Mesendoderm (in vitro differentiated cells): Measurements from ENCODE around the gene MCEMP1.
"Not testable (repeated sequence)": the region's sequence is repeated elsewhere in the genome, so short reads cannot be mapped to it uniquely, and the experiment has no call there.

Source experiments
- DNase-seq: peaks from one replicate; pipeline ENCODE4 v3.0.0; 2013
- H2AK5ac ChIP-seq: 2 replicates; pipeline ENCODE4 v1.6.1; 2013; ENCODE audit warnings: low read length, inconsistent platforms
- H2BK120ac ChIP-seq: 2 replicates; pipeline ENCODE4 v1.6.1; 2013; ENCODE audit warnings: low read depth, mild to moderate bottlenecking, low read length, moderate library complexity, mixed read lengths
- H2BK15ac ChIP-seq: replicated peaks from 2 replicates; pipeline ENCODE4 v1.6.1; 2013; ENCODE audit warnings: low read depth, mild to moderate bottlenecking, moderate library complexity
- H2BK5ac ChIP-seq: 2 replicates; pipeline ENCODE4 v1.6.1; 2013; ENCODE audit warnings: low read length, inconsistent platforms
- H3K18ac ChIP-seq: 2 replicates; pipeline ENCODE4 v1.6.1; 2013; ENCODE audit warnings: mild to moderate bottlenecking, low read length, mixed read lengths
- H3K23ac ChIP-seq: one replicate; pipeline ENCODE4 v1.6.1; 2013; ENCODE audit warnings: low read length
- H3K27ac ChIP-seq: 2 replicates; pipeline ENCODE4 v1.5.1; 2013; ENCODE audit warnings: low read depth, mild to moderate bottlenecking, inconsistent platforms, low read length, moderate library complexity
- H3K27me3 ChIP-seq: 2 replicates; pipeline ENCODE4 v1.6.1; 2013; ENCODE audit warnings: low read length, control low read depth, mild to moderate bottlenecking, inconsistent platforms; ENCODE audit not compliant: insufficient read depth, poor library complexity
- H3K36me3 ChIP-seq: 2 replicates; pipeline ENCODE4 v1.6.1; 2013; ENCODE audit warnings: low read length, inconsistent platforms; ENCODE audit not compliant: control insufficient read depth, insufficient read depth
- H3K4ac ChIP-seq: one replicate; pipeline ENCODE4 v1.6.1; 2013; ENCODE audit warnings: low read depth, mild to moderate bottlenecking, low read length, moderate library complexity
- H3K4me1 ChIP-seq: 2 replicates; pipeline ENCODE4 v1.6.1; 2013; ENCODE audit warnings: low read depth, low read length, inconsistent platforms; ENCODE audit not compliant: control insufficient read depth
- H3K4me2 ChIP-seq: 2 replicates; pipeline ENCODE4 v1.6.1; 2013; ENCODE audit warnings: low read length
- H3K4me3 ChIP-seq: 2 replicates; pipeline ENCODE4 v1.5.1; 2013; ENCODE audit warnings: mild to moderate bottlenecking, low read length
- H3K56ac ChIP-seq: one replicate; pipeline ENCODE4 v1.6.1; 2013; ENCODE audit warnings: low read length
- H3K79me1 ChIP-seq: 2 replicates; pipeline ENCODE4 v1.6.1; 2013; ENCODE audit warnings: low read length, inconsistent platforms
- H3K79me2 ChIP-seq: 2 replicates; pipeline ENCODE4 v1.6.1; 2013; ENCODE audit warnings: mild to moderate bottlenecking, low read length; ENCODE audit not compliant: control insufficient read depth, insufficient read depth
- H3K9ac ChIP-seq: 2 replicates; pipeline ENCODE4 v1.6.1; 2013; ENCODE audit warnings: low read length, inconsistent platforms
- H4K5ac ChIP-seq: one replicate; pipeline ENCODE4 v1.6.1; 2013; ENCODE audit warnings: low read length
- H4K8ac ChIP-seq: one replicate; pipeline ENCODE4 v1.6.1; 2013; ENCODE audit warnings: low read depth, mild to moderate bottlenecking, control low read depth, low read length, moderate library complexity
- WGBS: extraction: QIAGEN DNeasy Blood & Tissue Kit; methylation state at CpG from one replicate; pipeline ENCODE4 v1.1.7; 2013; ENCODE audit warnings: low lambda C conversion rate, missing lambda C conversion rate; ENCODE audit not compliant: insufficient coverage; ENCODE audit errors: extremely low coverage; 5-methylcytosine and 5-hydroxymethylcytosine counted together

Gene MCEMP1

DNA sequence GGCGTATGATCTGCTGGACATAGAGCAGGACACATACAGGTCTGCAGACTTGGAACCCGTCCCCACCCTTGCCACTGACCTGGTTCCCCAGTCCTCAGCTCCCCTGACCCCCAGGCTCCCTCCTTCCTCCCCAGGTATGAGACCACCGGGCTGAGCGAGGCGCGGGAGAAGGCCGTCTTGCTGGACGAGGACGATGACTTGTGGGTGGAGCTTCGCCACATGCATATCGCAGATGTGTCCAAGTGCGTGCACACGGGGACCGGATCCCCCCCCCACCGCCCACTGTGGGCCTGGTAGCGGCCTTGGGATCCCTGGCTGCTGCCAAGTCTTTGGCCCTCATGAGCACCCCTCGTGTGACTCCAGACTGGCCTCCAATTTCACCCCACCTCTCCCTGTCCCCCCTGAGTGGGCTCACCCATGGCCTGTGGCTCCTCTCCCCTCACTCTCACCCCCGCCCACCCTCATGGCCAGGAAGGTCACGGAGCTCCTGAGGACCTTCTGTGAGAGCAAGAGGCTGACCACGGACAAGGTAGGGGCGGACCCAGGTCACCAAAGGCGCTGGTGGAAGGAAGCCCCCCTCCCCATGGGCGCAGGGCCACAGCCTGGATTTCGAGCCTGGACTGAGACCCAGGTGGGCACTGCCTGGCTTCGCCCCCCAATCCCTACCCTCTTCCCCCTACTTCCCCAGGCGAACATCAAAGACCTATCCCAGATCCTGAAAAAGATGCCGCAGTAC lies 34.4 kb upstream of the MCEMP1 start:
- no CpG with 5 or more reads among the region's 27 CpGs for WGBS
- H3K4ac ChIP-seq, result no peak overlapping the region
- H3K56ac ChIP-seq, result no peak overlapping the region

GRCh38 chr19:7643031-7643415 lies 33.9 kb upstream of the MCEMP1 start:
- H2BK15ac ChIP-seq, result no peak overlapping the region
- no peak overlapping the region for H3K23ac ChIP-seq
- no peak for DNase-seq
- no peak overlapping the region for H2BK120ac ChIP-seq
- H3K9ac ChIP-seq, result no peak overlapping the region
- H3K4ac ChIP-seq, result no peak overlapping the region
- H3K18ac ChIP-seq, result no peak overlapping the region
- H4K5ac ChIP-seq, result no peak overlapping the region
- H3K79me2 ChIP-seq, result no peaks in the 10 kb centered on the region
- H3K4me2 ChIP-seq, result no peak overlapping the region
- H3K79me1 ChIP-seq, result peaks cover 2% of the 10 kb centered on the region
- H2AK5ac ChIP-seq, result no peak overlapping the region
- H3K4me3 ChIP-seq, result no peak overlapping the region
- no peak overlapping the region for H4K8ac ChIP-seq
- no peak overlapping the region for H3K56ac ChIP-seq
- no peaks in the 10 kb centered on the region for H3K36me3 ChIP-seq
- no peaks in the 10 kb centered on the region for H3K4me1 ChIP-seq
- no peak overlapping the region for H3K27ac ChIP-seq
- no peaks in the 10 kb centered on the region for H3K27me3 ChIP-seq
- no CpG with 5 or more reads among the region's 8 CpGs for WGBS
- H2BK5ac ChIP-seq, result no peak overlapping the region

More for the DNA sequence above, 34.4 kb upstream of the MCEMP1 start:
- Histone ChIP-seq H3K23ac (no peak overlapping the region), H3K27me3 (no peaks in the 10 kb centered on the region), H2BK5ac (no peak overlapping the region), H3K4me1 (no peaks in the 10 kb centered on the region), H3K36me3 (no peaks in the 10 kb centered on the region), H3K79me1 (peaks cover 2% of the 10 kb centered on the region), H3K79me2 (no peaks in the 10 kb centered on the region), H3K9ac (no peak overlapping the region), H4K8ac (no peak overlapping the region), H2AK5ac (no peak overlapping the region), H3K18ac (no peak overlapping the region), H3K4me2 (no peak overlapping the region), H2BK120ac (no peak overlapping the region), H2BK15ac (no peak overlapping the region), H3K4me3 (no peak overlapping the region), H3K27ac (no peak overlapping the region), H4K5ac (no peak overlapping the region)
- DNase-seq, result no peak

DNA sequence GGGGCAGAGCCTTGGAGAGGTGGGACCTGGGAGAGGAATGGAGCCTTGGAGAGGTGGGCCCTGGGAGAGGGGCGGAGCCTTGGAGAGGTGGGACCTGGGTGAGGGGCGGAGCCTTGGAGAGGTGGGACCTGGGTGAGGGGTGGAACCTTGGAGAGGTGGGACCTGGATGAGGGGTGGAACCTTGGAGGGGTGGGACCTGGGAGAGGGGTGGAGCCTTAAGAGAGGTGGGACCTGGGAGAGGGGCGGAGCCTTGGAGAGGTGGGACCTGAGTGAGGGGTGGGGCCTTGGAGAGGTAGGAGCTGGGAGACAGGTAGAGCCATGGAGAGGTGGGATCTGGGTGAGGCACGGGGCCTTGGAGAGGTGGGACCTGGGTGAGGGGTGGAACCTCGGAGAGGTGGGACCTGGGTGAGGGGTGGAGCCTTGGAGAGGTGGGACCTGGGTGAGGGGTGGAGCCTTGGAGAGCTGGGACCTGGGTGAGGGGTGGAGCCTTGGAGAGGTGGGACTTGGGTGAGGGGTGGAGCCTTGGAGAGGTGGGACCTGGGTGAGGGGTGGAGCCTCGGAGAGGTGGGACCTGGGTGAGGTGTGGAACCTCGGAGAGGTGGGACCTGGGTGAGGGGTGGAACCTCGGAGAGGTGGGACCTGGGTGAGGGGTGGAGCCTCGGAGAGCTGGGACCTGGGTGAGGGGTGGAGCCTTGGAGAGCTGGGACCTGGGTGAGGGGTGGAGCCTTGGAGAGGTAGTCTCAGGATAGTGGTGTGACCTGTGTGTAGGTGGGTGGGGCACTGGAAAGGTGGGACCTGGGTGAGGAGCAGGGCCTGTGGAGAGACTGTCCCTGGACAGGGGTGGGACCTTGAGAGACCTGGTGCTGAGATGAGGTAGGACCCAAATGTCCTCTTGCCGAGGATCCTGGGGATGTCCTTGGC lies 33.0 kb upstream of the MCEMP1 start:
- DNase-seq, result peak; percentile 79
- H2AK5ac ChIP-seq, H4K5ac ChIP-seq, H2BK120ac ChIP-seq, H3K4ac ChIP-seq, H3K18ac ChIP-seq, H3K9ac ChIP-seq, H2BK5ac ChIP-seq, H3K4me1 ChIP-seq, H4K8ac ChIP-seq, H3K4me2 ChIP-seq, H3K4me3 ChIP-seq, H3K36me3 ChIP-seq, H3K56ac ChIP-seq, H3K79me1 ChIP-seq, H3K27ac ChIP-seq, H2BK15ac ChIP-seq, H3K27me3 ChIP-seq, H3K23ac ChIP-seq, H3K79me2 ChIP-seq: not testable (repeated sequence)
- no CpG with 5 or more reads among the region's 10 CpGs for WGBS

GRCh38 chr19:7644550-7644877 lies 32.4 kb upstream of the MCEMP1 start:
- no peak overlapping the region for H3K27ac ChIP-seq
- no peak overlapping the region for H3K4me2 ChIP-seq
- H2BK120ac ChIP-seq, result no peak overlapping the region
- no peak overlapping the region for H3K4me3 ChIP-seq
- no peak overlapping the region for H2AK5ac ChIP-seq
- no peak overlapping the region for H3K23ac ChIP-seq
- H3K18ac ChIP-seq, result no peak overlapping the region
- H3K4ac ChIP-seq, result no peak overlapping the region
- no peaks in the 10 kb centered on the region for H3K27me3 ChIP-seq
- H4K5ac ChIP-seq, result no peak overlapping the region
- peaks cover 2% of the 10 kb centered on the region for H3K79me1 ChIP-seq
- DNase-seq, result no peak
- H2BK15ac ChIP-seq, result no peak overlapping the region
- WGBS, result no CpG with 5 or more reads among the region's 20 CpGs
- H3K36me3 ChIP-seq, result no peaks in the 10 kb centered on the region
- no peak overlapping the region for H2BK5ac ChIP-seq
- H4K8ac ChIP-seq, result no peak overlapping the region
- no peak overlapping the region for H3K9ac ChIP-seq
- H3K79me2 ChIP-seq, result no peaks in the 10 kb centered on the region
- no peak overlapping the region for H3K56ac ChIP-seq
- no peaks in the 10 kb centered on the region for H3K4me1 ChIP-seq

DNA sequence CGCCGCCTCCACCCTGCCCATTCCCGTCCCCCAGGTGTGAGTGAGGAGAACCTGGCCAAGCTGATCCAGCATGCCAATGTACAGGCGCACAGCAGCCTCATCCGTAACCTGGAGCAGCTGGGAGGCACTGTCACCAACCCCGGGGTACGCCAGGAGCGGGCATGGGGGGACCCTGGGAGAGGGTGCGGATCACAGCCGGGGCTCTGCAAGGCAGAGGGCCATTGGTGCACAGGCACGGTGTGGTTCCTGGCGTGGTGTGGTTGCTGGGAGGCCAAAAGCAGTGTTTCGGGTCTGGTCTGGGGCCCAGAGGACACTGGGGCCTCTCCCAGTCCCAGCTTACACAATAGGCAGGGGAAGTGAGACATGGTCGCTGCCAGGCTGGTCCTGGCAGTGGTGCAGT lies 31.7 kb upstream of the MCEMP1 start:
- no peak for DNase-seq
- no peak overlapping the region for H3K9ac ChIP-seq
- no peak overlapping the region for H3K4me2 ChIP-seq
- H3K79me2 ChIP-seq, result no peaks in the 10 kb centered on the region
- H2BK5ac ChIP-seq, result no peak overlapping the region
- no peak overlapping the region for H4K8ac ChIP-seq
- H3K79me1 ChIP-seq, result no peaks in the 10 kb centered on the region
- no peak overlapping the region for H3K56ac ChIP-seq
- no CpG with 5 or more reads among the region's 14 CpGs for WGBS
- H3K27me3 ChIP-seq, result no peaks in the 10 kb centered on the region
- H4K5ac ChIP-seq, result no peak overlapping the region
- H3K4ac ChIP-seq, result no peak overlapping the region
- no peak overlapping the region for H3K18ac ChIP-seq
- no peak overlapping the region for H2AK5ac ChIP-seq
- no peaks in the 10 kb centered on the region for H3K36me3 ChIP-seq
- no peak overlapping the region for H3K27ac ChIP-seq
- no peak overlapping the region for H3K4me3 ChIP-seq
- H3K4me1 ChIP-seq, result no peaks in the 10 kb centered on the region
- H3K23ac ChIP-seq, result no peak overlapping the region
- H2BK120ac ChIP-seq, result no peak overlapping the region
- no peak overlapping the region for H2BK15ac ChIP-seq
